Suprapubic skin (tissue), 4 donors: ENCODE data around the gene LTBP2. TPM values are rescaled to one million over a fixed set of nuclear protein-coding genes. Genes with fewer than 3 reads are reported as not detected.

Source experiments
- DNase-seq, 2 donors: peaks; one replicate each; pipeline ENCODE4 v3.0.0-alpha.2; 2019; ENCODE audit warnings: low spot score in 2 of 2
- H3K27ac ChIP-seq: fragments of 200-600 bp; sonication (generic); one replicate; pipeline ENCODE4 v1.5.1; 2019
- H3K27me3 ChIP-seq: fragments of 200-600 bp; sonication (generic); one replicate; pipeline ENCODE4 v1.5.1; 2019
- H3K36me3 ChIP-seq: fragments of 200-600 bp; sonication (generic); one replicate; pipeline ENCODE4 v1.5.1; 2019
- H3K4me1 ChIP-seq: fragments of 200-600 bp; sonication (generic); one replicate; pipeline ENCODE4 v1.5.1; 2019
- H3K4me3 ChIP-seq: fragments of 200-600 bp; sonication (generic); one replicate; pipeline ENCODE4 v1.5.1; 2019; ENCODE audit warnings: mild to moderate bottlenecking
- H3K9me3 ChIP-seq: fragments of 200-600 bp; sonication (generic); one replicate; pipeline ENCODE4 v1.5.1; 2019
- EP300 ChIP-seq: sonication (generic); formaldehyde crosslinking; IDR thresholded peaks from one replicate; pipeline ENCODE4 v1.6.1; 2017; ENCODE audit warnings: antibody characterized with exemption
- POLR2A ChIP-seq, 2 donors: fragments of 450-650 bp; IDR thresholded peaks; one replicate each; pipeline ENCODE4 v1.6.1; 2017; ENCODE audit warnings: antibody characterized with exemption in 2 of 2, mild to moderate bottlenecking in 2 of 2, moderate library complexity in 2 of 2
- POLR2AphosphoS5 ChIP-seq, 3 donors: sonication (generic); formaldehyde crosslinking; IDR thresholded peaks; one replicate each; pipeline ENCODE4 v1.6.1; 2017; ENCODE audit warnings: antibody characterized with exemption in 3 of 3
- WGBS: methylation state at CpG from one replicate; pipeline ENCODE4 v1.1.5; 2018; 5-methylcytosine and 5-hydroxymethylcytosine counted together
- total RNA-seq, 4 donors: library from RNA; depleted of rRNA; stranded (reverse); fragments of >200 nt; gene quantifications; one replicate each; pipeline ENCODE4 v1.1.0, GENCODE V29; 2016
- TF ChIP-seq, protein P1 (sequence below), 2 donors: fragments of 200-600 bp in 1 of 2; fragments of 450-650 bp in 1 of 2; sonication (generic) in 1 of 2; IDR thresholded peaks; one replicate each; pipeline ENCODE4 v1.5.1; 2016 to 2019; ENCODE audit warnings: antibody characterized with exemption in 2 of 2, mild to moderate bottlenecking in 1 of 2, moderate library complexity in 1 of 2

The LTBP2 gene
- total RNA-seq, 4 donors from 2014 or later: 19.6 to 36.0 (median 26.2) TPM

DNA sequence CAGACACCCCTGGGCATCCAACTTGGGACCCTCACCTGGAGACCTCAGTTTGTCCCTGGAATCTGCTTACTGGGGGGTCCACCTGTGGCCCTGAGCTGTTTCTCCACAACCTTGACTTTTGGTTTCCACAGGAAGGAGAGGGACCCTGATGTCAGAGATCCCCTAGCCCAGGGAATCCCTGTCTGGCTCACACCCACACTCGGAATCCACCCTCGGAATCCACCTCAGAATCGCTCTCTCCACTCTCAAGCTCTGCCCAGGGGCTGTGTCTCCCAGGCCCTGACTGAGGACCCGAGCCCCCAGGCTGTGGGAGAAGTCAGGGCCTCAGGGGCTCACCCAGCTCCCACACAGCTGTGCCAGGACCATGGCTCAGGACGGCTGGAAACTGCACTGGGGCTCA is 17.4 kb downstream of the LTBP2 start:
- Histone ChIP-seq H3K36me3 (no peaks in the 10 kb centered on the region), H3K27me3 (no peaks in the 10 kb centered on the region), H3K27ac (peak overlapping the region; percentile 1), H3K4me3 (no peak overlapping the region), H3K4me1 (peaks cover 90% of the 10 kb centered on the region), H3K9me3 (no peaks in the 10 kb centered on the region)
- TF ChIP-seq POLR2AphosphoS5 (IDR thresholded peaks at IDR 0.05): no peak
- TF ChIP-seq, protein P1, sequence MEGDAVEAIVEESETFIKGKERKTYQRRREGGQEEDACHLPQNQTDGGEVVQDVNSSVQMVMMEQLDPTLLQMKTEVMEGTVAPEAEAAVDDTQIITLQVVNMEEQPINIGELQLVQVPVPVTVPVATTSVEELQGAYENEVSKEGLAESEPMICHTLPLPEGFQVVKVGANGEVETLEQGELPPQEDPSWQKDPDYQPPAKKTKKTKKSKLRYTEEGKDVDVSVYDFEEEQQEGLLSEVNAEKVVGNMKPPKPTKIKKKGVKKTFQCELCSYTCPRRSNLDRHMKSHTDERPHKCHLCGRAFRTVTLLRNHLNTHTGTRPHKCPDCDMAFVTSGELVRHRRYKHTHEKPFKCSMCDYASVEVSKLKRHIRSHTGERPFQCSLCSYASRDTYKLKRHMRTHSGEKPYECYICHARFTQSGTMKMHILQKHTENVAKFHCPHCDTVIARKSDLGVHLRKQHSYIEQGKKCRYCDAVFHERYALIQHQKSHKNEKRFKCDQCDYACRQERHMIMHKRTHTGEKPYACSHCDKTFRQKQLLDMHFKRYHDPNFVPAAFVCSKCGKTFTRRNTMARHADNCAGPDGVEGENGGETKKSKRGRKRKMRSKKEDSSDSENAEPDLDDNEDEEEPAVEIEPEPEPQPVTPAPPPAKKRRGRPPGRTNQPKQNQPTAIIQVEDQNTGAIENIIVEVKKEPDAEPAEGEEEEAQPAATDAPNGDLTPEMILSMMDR (IDR thresholded peaks at IDR 0.05): no peak
- no peak for TF ChIP-seq POLR2A (IDR thresholded peaks at IDR 0.05)
- no peak for TF ChIP-seq EP300
- 49% methylated on average over 5 of the region's 5 CpGs for WGBS
- DNase-seq: no peak

DNA sequence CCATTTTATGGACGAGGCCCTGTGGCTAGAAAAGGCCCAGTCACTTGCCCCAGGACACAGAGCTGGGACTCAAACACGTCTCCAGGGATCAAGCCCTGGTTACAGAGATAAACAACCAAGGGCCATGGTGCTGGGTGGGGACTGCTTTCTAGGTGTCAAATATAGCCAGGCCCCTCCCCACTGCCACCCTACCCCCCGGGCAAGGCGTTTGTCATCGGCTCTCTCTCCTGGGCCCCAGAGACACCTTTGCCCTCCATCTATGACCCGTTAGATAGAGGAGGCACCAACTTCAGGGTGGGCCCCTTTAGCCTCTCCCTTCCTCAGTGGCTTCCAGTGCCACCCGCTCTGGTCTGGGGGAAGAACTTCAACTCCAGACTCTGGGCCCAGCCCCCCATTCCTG is 18.0 kb downstream of the LTBP2 start:
- TF ChIP-seq EP300 (no peak), POLR2AphosphoS5 (IDR thresholded peaks at IDR 0.05) (no peak), POLR2A (IDR thresholded peaks at IDR 0.05) (no peak)
- TF ChIP-seq, protein P1 (IDR thresholded peaks at IDR 0.05): no peak
- DNase-seq: no peak
- Histone ChIP-seq H3K27me3 (no peaks in the 10 kb centered on the region), H3K9me3 (no peaks in the 10 kb centered on the region), H3K4me1 (peaks cover 90% of the 10 kb centered on the region), H3K4me3 (no peak overlapping the region), H3K27ac (peak overlapping the region; percentile 59), H3K36me3 (no peaks in the 10 kb centered on the region)
- WGBS: 59% methylated on average over 7 of the region's 7 CpGs

DNA sequence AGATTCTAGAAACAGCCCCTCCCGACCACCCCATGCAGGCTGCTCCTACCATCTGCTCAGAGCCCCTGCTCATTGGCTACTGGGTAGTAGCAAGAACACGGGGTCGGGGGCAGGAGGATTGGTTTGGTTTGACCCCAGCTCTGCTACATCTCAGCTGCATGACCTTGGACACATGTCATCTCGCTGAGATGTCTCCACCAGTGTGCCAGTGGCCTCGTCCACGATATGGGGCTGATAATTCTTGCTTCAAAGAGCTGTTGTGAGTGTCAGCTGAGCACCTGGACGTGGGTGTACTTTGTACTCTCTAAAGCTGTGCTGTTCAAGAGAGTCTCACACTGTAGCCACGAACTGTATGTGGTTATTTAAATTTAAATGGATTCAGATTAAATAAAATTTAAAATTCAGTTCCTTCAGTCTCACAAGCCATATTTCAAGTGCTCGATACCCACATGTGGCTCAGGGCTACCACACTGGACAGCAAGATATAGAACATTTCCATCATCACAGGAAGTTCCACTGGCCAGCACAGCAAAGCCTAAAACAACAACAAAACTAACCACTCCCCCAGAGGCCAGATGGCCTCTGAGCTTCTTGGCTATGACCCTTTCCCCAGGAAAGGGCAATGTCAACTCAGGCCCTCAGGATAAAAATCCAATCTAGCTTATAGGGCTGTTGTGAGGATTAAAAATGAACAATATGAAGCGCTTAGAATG is 18.6 kb downstream of the LTBP2 start:
- H3K4me3 ChIP-seq: no peak overlapping the region
- TF ChIP-seq POLR2AphosphoS5 (IDR thresholded peaks at IDR 0.05) (no peak), POLR2A (IDR thresholded peaks at IDR 0.05) (no peak), EP300 (no peak)
- TF ChIP-seq, protein P1 (IDR thresholded peaks at IDR 0.05): no peak
- peaks cover 84% of the 10 kb centered on the region for H3K4me1 ChIP-seq

DNA sequence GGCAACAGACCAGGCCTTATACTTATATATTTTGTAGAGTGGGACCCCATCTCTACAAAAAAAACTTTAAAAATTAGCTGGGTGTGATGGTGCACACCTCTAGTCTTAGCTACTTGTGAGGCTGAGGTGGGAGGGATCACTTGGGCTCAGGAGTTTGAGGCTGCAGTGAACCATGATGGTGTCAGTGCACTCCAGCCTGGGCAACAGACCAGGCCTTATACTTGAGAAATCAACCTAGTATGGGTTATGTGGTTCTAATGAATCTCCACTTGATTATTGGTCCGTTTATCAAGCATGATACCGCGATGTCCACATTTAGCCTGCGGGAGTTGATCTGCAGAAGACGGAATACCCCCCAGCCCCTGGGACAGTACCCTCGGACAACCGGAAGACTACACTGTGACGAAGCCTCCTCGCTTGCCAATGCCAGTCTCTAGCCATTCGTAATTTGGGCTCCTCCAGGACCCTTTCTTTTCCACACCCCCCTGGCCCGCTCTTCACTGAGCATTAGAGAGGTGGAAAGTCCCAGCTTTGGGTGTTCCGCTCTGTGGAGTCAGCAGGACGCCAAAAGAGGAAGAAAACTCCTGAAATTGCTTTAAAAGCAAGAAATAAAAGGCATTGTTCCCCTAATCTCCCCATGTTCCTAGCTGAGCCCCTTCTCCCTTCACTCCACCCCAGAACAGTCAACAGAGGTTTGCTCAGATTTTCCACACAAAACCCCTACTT is 19.4 kb downstream of the LTBP2 start:
- Histone ChIP-seq H3K36me3 (no peaks in the 10 kb centered on the region), H3K27ac (peak overlapping the region; percentile 46), H3K4me1 (peaks cover 79% of the 10 kb centered on the region), H3K9me3 (no peaks in the 10 kb centered on the region), H3K4me3 (no peak overlapping the region), H3K27me3 (no peaks in the 10 kb centered on the region)
- no peak for TF ChIP-seq EP300
- TF ChIP-seq POLR2A (IDR thresholded peaks at IDR 0.05): no peak
- no peak for TF ChIP-seq POLR2AphosphoS5 (IDR thresholded peaks at IDR 0.05)
- TF ChIP-seq, protein P1 (IDR thresholded peaks at IDR 0.05): no peak
- WGBS: 95% methylated on average over 13 of the region's 13 CpGs
- DNase-seq: no peak

More for the DNA sequence above, 18.6 kb downstream of the LTBP2 start:
- Histone ChIP-seq H3K27me3 (no peaks in the 10 kb centered on the region), H3K9me3 (no peaks in the 10 kb centered on the region), H3K36me3 (no peaks in the 10 kb centered on the region), H3K27ac (peak overlapping the region; percentile 59)
- DNase-seq: no peak
- 68% methylated on average over 10 of the region's 10 CpGs for WGBS

DNA sequence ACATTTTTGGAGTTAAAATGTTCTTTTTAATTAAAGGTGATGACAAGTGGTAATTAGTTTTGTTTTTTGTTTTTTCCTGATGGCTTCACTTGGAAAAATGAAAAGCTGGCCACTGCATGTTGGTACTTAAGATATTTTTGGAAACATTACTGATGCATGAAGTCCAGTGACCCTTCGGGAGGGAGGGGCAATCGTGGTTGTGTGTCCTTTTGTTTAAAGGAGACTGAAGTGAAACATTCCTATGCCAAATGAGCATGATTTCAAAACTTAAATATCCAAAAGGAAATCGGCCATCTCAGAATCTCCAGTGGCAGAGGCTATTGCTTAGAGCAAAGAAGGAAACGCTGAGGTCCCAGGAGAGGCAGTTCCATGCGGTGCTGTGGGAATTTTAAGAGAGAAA is 20.1 kb downstream of the LTBP2 start:
- no peak for TF ChIP-seq POLR2A (IDR thresholded peaks at IDR 0.05)
- TF ChIP-seq POLR2AphosphoS5 (IDR thresholded peaks at IDR 0.05): no peak
- TF ChIP-seq, protein P1 (IDR thresholded peaks at IDR 0.05): no peak
- no peak for TF ChIP-seq EP300
- peak overlapping the region; percentile 46 for H3K27ac ChIP-seq
- H3K36me3 ChIP-seq: no peaks in the 10 kb centered on the region
- DNase-seq: no peak
- H3K4me1 ChIP-seq: peaks cover 74% of the 10 kb centered on the region
- 49% methylated on average over 5 of the region's 5 CpGs for WGBS
- no peak overlapping the region for H3K4me3 ChIP-seq
- H3K27me3 ChIP-seq: no peaks in the 10 kb centered on the region
- H3K9me3 ChIP-seq: no peaks in the 10 kb centered on the region
